Stomach (tissue), 4 donors: ENCODE data around the gene KIF6.

Experiments used
- CTCF ChIP-seq, 7 experiments: fragments of 450-650 bp in 4 of 7; fragments of 200-600 bp in 3 of 7; sonication (generic) in 3 of 7; IDR thresholded peaks; one replicate each; pipeline ENCODE4 v1.5.1; 2016 to 2019; ENCODE audit warnings: antibody characterized with exemption in 7 of 7, control low read depth in 2 of 7, mild to moderate bottlenecking in 1 of 7
- POLR2A ChIP-seq, 4 donors: fragments of 450-650 bp; IDR thresholded peaks; one replicate each; pipeline ENCODE4 v1.6.1; 2016; ENCODE audit warnings: antibody characterized with exemption in 4 of 4, control low read depth in 2 of 4, mild to moderate bottlenecking in 1 of 4, moderate library complexity in 1 of 4

- no peak for TF ChIP-seq POLR2A (IDR thresholded peaks at IDR 0.05)
- no peak for TF ChIP-seq CTCF (IDR thresholded peaks at IDR 0.05)
Measured at GRCh38 chr6:39685938-39686337, 39.3 kb downstream of the KIF6 start.
